Prostate gland (tissue), 2 donors: ENCODE data around the gene MAVS.

ENCODE experiments used
- POLR2AphosphoS5 ChIP-seq: sonication (generic); formaldehyde crosslinking; IDR thresholded peaks from one replicate; pipeline ENCODE4 v1.6.1; 2017; ENCODE audit warnings: antibody characterized with exemption
- TF ChIP-seq, protein P1 (sequence below), 4 experiments: fragments of 200-600 bp in 2 of 4; fragments of 450-650 bp in 2 of 4; sonication (generic) in 2 of 4; IDR thresholded peaks; 1 replicate in 3 of 4; 2 replicates in 1 of 4; pipeline ENCODE4 v1.5.1; 2016 to 2019; ENCODE audit warnings: antibody characterized with exemption in 4 of 4, mild to moderate bottlenecking in 2 of 4, moderate library complexity in 2 of 4

DNA sequence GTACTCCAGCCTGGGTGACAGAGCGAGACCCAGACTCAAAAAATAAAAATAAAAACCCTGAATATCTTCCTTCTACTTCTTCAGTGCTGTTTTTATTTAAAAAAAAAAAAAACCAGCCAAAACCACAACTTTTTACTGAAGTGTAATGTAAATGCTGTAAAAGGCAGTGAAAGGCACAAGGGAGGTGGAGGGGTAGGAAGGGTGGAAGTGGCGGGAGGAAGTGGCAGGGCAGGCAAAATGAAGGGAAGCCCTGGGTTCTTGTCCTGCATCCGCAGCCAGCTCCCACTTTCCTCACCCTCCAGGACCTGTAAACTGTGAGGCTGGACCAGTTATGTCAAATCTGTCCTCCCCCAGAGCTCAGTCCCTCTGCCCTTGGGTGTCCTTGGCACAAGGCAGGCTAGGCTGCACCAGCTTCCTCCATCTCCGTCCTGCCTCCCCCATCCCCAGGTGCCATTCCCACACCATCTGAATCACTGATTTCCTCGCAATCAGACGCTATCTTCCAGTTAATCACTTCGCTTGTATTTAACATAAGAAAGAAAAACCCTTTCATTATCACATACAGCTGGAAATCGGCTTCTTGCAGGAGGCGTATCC lies 28.8 kb downstream of the MAVS start:
- TF ChIP-seq POLR2AphosphoS5: no peak
- TF ChIP-seq, protein P1, sequence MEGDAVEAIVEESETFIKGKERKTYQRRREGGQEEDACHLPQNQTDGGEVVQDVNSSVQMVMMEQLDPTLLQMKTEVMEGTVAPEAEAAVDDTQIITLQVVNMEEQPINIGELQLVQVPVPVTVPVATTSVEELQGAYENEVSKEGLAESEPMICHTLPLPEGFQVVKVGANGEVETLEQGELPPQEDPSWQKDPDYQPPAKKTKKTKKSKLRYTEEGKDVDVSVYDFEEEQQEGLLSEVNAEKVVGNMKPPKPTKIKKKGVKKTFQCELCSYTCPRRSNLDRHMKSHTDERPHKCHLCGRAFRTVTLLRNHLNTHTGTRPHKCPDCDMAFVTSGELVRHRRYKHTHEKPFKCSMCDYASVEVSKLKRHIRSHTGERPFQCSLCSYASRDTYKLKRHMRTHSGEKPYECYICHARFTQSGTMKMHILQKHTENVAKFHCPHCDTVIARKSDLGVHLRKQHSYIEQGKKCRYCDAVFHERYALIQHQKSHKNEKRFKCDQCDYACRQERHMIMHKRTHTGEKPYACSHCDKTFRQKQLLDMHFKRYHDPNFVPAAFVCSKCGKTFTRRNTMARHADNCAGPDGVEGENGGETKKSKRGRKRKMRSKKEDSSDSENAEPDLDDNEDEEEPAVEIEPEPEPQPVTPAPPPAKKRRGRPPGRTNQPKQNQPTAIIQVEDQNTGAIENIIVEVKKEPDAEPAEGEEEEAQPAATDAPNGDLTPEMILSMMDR (IDR thresholded peaks at IDR 0.05): no peak
